IPS-18c (cell line): ENCODE measurements around the gene USP17L13.
"Not testable (repeated sequence)": the region's sequence is repeated elsewhere in the genome, so short reads cannot be mapped to it uniquely, and the experiment has no call there.

Experiments used
- H3K4me3 ChIP-seq: 2 replicates; pipeline ENCODE4 v1.7.0; 2013; ENCODE audit warnings: low read depth, mild to moderate bottlenecking, low read length, moderate library complexity; ENCODE audit not compliant: insufficient read depth
- H3K9me3 ChIP-seq: one replicate; pipeline ENCODE4 v1.6.1; 2013; ENCODE audit warnings: mild to moderate bottlenecking, low read length, moderate library complexity; ENCODE audit not compliant: control insufficient read depth, insufficient read depth

Gene USP17L13, protein sequence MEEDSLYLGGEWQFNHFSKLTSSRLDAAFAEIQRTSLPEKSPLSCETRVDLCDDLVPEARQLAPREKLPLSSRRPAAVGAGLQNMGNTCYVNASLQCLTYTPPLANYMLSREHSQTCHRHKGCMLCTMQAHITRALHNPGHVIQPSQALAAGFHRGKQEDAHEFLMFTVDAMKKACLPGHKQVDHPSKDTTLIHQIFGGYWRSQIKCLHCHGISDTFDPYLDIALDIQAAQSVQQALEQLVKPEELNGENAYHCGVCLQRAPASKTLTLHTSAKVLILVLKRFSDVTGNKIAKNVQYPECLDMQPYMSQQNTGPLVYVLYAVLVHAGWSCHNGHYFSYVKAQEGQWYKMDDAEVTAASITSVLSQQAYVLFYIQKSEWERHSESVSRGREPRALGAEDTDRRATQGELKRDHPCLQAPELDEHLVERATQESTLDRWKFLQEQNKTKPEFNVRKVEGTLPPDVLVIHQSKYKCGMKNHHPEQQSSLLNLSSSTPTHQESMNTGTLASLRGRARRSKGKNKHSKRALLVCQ

DNA sequence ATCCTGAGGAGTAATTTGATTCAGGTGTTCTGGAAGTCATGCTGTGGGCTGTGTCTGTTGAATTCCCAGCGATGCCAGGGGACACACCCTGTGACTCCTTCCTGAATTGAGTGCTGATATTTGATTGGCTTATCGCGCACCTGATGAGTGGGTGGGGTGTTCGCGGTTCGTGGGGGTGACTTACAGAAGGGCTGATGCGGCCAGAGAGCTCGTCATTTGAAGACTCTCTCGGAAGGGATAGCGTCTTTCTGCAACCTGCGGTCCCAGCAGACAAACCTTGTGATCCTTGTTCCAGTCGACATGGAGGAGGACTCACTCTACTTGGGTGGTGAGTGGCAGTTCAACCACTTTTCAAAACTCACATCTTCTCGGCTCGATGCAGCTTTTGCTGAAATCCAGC lies at the start of gene USP17L13:
Gene USP17L13, plus strand, starts transcription at position 301 of the 400 bp plus-strand sequence. Its CDS starts 0 bp downstream, at position 301.
- not testable (repeated sequence) for H3K9me3 ChIP-seq, H3K4me3 ChIP-seq

DNA sequence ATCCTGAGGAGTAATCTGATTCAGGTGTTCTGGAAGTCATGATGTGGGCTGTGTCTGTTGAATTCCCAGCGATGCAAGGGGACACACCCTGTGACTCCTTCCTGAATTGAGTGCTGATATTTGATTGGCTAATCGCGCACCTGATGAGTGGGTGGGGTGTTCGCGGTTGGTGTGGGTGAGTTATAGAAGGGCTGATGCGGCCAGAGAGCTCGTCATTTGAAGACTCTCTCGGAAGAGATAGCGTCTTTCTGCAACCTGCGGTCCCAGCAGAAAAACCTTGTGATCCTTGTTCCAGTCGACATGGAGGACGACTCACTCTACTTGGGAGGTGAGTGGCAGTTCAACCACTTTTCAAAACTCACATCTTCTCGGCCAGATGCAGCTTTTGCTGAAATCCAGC lies 14.3 kb upstream of the USP17L13 start, which contains the start of gene USP17L10:
Gene USP17L10, plus strand, starts transcription at position 301 of the 400 bp plus-strand sequence. Its CDS starts 0 bp downstream, at position 301.
- not testable (repeated sequence) for H3K9me3 ChIP-seq

DNA sequence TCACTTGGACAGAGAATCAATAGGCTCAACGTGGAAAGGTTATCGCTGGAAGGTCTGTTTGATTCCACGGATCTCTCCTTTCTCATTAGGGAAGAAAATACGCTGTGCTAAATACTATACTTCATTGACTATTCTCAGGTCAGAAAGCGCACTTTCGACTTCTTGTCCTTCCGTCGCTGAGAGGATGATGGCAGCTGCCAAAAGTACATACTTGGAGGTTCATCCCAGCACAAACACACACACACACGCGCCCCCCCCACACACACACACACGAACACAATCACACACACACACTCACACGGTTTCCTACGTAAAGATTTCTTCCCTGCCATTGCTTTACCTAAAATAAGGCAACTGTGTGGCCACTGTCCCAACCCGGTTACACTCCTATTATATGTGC lies 10.0 kb upstream of the USP17L13 start:
- not testable (repeated sequence) for H3K4me3 ChIP-seq, H3K9me3 ChIP-seq

More for the DNA sequence above, 14.3 kb upstream of the USP17L13 start, which contains the start of gene USP17L10:
- H3K4me3 ChIP-seq: not testable (repeated sequence)

- H3K9me3 ChIP-seq, H3K4me3 ChIP-seq: not testable (repeated sequence)
Observed at GRCh38 chr4:9215105-9215504, 9.6 kb upstream of the USP17L13 start, which contains the start of gene USP17L11. TSS of gene USP17L11 (plus strand) at chr4:9215405. CDS start at chr4:9215405, 0 bp downstream.

GRCh38 chr4:9219852-9220251 lies 4.8 kb upstream of the USP17L13 start, which contains the start of gene USP17L12:
TSS of gene USP17L12 (plus strand) at chr4:9220152. CDS start at chr4:9220152, 0 bp downstream.
- H3K4me3 ChIP-seq, H3K9me3 ChIP-seq: not testable (repeated sequence)

DNA sequence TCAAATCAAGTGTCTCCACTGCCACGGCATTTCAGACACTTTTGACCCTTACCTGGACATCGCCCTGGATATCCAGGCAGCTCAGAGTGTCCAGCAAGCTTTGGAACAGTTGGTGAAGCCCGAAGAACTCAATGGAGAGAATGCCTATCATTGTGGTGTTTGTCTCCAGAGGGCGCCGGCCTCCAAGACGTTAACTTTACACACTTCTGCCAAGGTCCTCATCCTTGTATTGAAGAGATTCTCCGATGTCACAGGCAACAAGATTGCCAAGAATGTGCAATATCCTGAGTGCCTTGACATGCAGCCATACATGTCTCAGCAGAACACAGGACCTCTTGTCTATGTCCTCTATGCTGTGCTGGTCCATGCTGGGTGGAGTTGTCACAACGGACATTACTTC lies 5.6 kb downstream of the USP17L13 start:
- H3K4me3 ChIP-seq, H3K9me3 ChIP-seq: not testable (repeated sequence)

DNA sequence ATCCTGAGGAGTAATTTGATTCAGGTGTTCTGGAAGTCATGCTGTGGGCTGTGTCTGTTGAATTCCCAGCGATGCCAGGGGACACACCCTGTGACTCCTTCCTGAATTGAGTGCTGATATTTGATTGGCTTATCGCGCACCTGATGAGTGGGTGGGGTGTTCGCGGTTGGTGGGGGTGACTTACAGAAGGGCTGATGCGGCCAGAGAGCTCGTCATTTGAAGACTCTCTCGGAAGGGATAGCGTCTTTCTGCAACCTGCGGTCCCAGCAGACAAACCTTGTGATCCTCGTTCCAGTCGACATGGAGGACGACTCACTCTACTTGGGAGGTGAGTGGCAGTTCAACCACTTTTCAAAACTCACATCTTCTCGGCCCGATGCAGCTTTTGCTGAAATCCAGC lies 9.4 kb downstream of the USP17L13 start, which contains the start of gene USP17L15:
Gene USP17L15, plus strand, starts transcription at position 301 of the 400 bp plus-strand sequence. Its CDS starts 0 bp downstream, at position 301.
- H3K9me3 ChIP-seq, H3K4me3 ChIP-seq: not testable (repeated sequence)

- H3K4me3 ChIP-seq, H3K9me3 ChIP-seq: not testable (repeated sequence)
Observed at GRCh38 chr4:9238461-9238860, 13.8 kb downstream of the USP17L13 start.

GRCh38 chr4:9243579-9243978 lies 18.9 kb downstream of the USP17L13 start, which contains the start of gene USP17L17:
TSS of gene USP17L17 (plus strand) at chr4:9243879. CDS start at chr4:9243879, 0 bp downstream.
- H3K4me3 ChIP-seq, H3K9me3 ChIP-seq: not testable (repeated sequence)

DNA sequence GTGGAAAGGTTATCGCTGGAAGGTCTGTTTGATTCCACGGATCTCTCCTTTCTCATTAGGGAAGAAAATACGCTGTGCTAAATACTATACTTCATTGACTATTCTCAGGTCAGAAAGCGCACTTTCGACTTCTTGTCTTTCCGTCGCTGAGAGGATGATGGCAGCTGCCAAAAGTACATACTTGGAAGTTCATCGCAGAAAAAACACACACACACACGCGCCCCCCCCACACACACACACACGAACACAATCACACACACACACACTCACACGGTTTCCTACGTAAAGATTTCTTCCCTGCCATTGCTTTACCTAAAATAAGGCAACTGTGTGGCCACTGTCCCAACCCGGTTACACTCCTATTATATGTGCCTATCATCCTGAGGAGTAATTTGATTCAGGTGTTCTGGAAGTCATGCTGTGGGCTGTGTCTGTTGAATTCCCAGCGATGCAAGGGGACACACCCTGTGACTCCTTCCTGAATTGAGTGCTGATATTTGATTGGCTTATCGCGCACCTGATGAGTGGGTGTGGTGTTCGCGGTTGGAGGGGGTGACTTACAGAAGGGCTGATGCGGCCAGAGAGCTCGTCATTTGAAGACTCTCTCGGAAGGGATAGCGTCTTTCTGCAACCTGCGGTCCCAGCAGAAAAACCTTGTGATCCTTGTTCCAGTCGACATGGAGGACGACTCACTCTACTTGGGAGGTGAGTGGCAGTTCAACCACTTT lies 23.4 kb downstream of the USP17L13 start, which contains the start of gene USP17L18:
Gene USP17L18, plus strand, starts transcription at position 678 of the 728 bp plus-strand sequence. Its CDS starts 0 bp downstream, at position 678.
- not testable (repeated sequence) for H3K4me3 ChIP-seq, H3K9me3 ChIP-seq

DNA sequence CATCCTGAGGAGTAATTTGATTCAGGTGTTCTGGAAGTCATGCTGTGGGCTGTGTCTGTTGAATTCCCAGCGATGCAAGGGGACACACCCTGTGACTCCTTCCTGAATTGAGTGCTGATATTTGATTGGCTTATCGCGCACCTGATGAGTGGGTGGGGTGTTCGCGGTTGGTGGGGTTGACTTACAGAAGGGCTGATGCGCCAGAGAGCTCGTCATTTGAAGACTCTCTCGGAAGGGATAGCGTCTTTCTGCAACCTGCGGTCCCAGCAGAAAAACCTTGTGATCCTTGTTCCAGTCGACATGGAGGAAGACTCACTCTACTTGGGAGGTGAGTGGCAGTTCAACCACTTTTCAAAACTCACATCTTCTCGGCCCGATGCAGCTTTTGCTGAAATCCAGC lies 28.4 kb downstream of the USP17L13 start, which contains the start of gene USP17L19:
Gene USP17L19, plus strand, starts transcription at position 301 of the 400 bp plus-strand sequence. Its CDS starts 0 bp downstream, at position 301.
- H3K9me3 ChIP-seq, H3K4me3 ChIP-seq: not testable (repeated sequence)

DNA sequence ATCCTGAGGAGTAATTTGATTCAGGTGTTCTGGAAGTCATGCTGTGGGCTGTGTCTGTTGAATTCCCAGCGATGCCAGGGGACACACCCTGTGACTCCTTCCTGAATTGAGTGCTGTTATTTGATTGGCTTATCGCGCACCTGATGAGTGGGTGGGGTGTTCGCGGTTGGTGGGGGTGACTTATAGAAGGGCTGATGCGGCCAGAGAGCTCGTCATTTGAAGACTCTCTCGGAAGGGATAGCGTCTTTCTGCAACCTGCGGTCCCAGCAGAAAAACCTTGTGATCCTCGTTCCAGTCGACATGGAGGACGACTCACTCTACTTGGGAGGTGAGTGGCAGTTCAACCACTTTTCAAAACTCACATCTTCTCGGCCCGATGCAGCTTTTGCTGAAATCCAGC lies 33.1 kb downstream of the USP17L13 start, which contains the start of gene USP17L20:
Gene USP17L20, plus strand, starts transcription at position 301 of the 400 bp plus-strand sequence. Its CDS starts 0 bp downstream, at position 301.
- not testable (repeated sequence) for H3K4me3 ChIP-seq

DNA sequence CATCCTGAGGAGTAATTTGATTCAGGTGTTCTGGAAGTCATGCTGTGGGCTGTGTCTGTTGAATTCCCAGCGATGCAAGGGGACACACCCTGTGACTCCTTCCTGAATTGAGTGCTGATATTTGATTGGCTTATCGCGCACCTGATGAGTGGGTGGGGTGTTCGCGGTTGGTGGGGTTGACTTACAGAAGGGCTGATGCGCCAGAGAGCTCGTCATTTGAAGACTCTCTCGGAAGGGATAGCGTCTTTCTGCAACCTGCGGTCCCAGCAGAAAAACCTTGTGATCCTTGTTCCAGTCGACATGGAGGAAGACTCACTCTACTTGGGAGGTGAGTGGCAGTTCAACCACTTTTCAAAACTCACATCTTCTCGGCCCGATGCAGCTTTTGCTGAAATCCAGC lies 37.9 kb downstream of the USP17L13 start, which contains the start of gene USP17L21:
Gene USP17L21, plus strand, starts transcription at position 301 of the 400 bp plus-strand sequence. Its CDS starts 0 bp downstream, at position 301.
- not testable (repeated sequence) for H3K9me3 ChIP-seq, H3K4me3 ChIP-seq

More for the DNA sequence above, 33.1 kb downstream of the USP17L13 start, which contains the start of gene USP17L20:
- not testable (repeated sequence) for H3K9me3 ChIP-seq

- H3K9me3 ChIP-seq, H3K4me3 ChIP-seq: not testable (repeated sequence)
Observed at GRCh38 chr4:9267319-9267718, 42.6 kb downstream of the USP17L13 start, which contains the start of gene USP17L22. TSS of gene USP17L22 (plus strand) at chr4:9267619. CDS start at chr4:9267619, 0 bp downstream.

GRCh38 chr4:9271719-9272118 lies 47.0 kb downstream of the USP17L13 start:
- not testable (repeated sequence) for H3K9me3 ChIP-seq, H3K4me3 ChIP-seq
